SK-N-MC (cell line): ENCODE measurements around the gene TNPO1.

Experiments used
- DNase-seq: peaks from one replicate; pipeline ENCODE4 v3.0.0-alpha.2; 2011; ENCODE audit warnings: low read depth, low spot score
- H3K27ac ChIP-seq: fragments of 200-600 bp; sonication (generic); 2 replicates; pipeline ENCODE4 v1.5.1; 2016; ENCODE audit warnings: mixed run types
- H3K36me3 ChIP-seq: fragments of 200-600 bp; sonication (generic); 2 replicates; pipeline ENCODE4 v1.6.1; 2017; ENCODE audit warnings: antibody characterized with exemption, low read length, mixed read lengths; ENCODE audit not compliant: insufficient read depth
- H3K4me3 ChIP-seq: fragments of 200-600 bp; sonication (generic); 2 replicates; pipeline ENCODE4 v1.5.1; 2016
- H3K9ac ChIP-seq: fragments of 200-600 bp; sonication (generic); 2 replicates; pipeline ENCODE4 v1.8.0; 2017; ENCODE audit warnings: mixed run types, mixed read lengths; ENCODE audit not compliant: insufficient read length
- H3K9me3 ChIP-seq: fragments of 200-600 bp; sonication (generic); 2 replicates; pipeline ENCODE4 v1.6.1; 2017; ENCODE audit warnings: low read depth, mild to moderate bottlenecking, antibody characterized with exemption, low read length, moderate library complexity, mixed read lengths
- EZH2 ChIP-seq: fragments of 200-600 bp; sonication (generic); IDR thresholded peaks from one replicate; pipeline ENCODE4 v1.6.1; 2017; ENCODE audit warnings: antibody characterized with exemption
- FOXP2 ChIP-seq: optimal IDR thresholded peaks from 2 replicates; pipeline ENCODE3; 2011; ENCODE audit warnings: mild to moderate bottlenecking, moderate library complexity; ENCODE audit not compliant: insufficient read depth; ENCODE audit errors: extremely low read length, control extremely low read depth
- POLR2AphosphoS5 ChIP-seq: IDR thresholded peaks from 2 replicates; pipeline ENCODE4 v1.6.1; 2012; ENCODE audit warnings: mild to moderate bottlenecking, low read depth, low read length, borderline replicate concordance

The TNPO1 gene

DNA sequence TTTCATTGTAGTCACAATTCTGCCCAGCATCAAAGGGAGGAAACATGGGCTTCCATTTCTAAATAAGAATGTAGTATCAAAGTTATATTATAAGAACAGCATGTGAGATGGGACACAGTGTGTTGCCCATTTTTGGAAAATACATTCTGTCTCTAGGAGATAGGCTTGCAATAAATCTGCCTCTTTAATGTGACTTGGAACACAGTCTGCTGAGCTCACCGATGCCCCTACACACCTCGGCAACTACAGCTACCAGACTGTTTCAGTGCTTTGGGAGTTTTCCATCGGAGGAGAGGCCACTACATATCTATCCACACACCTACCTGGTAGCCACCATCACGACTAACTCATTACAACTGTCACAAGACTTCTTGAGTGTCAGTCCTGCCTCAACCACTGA is 120.4 kb downstream of the TNPO1 start:
- Histone ChIP-seq H3K27ac (no peak overlapping the region), H3K4me3 (no peak overlapping the region), H3K36me3 (no peaks in the 10 kb centered on the region), H3K9me3 (no peaks in the 10 kb centered on the region), H3K9ac (no peak overlapping the region)
- TF ChIP-seq FOXP2 (no peak), POLR2AphosphoS5 (no peak), EZH2 (no peak)
- DNase-seq: no peak

DNA sequence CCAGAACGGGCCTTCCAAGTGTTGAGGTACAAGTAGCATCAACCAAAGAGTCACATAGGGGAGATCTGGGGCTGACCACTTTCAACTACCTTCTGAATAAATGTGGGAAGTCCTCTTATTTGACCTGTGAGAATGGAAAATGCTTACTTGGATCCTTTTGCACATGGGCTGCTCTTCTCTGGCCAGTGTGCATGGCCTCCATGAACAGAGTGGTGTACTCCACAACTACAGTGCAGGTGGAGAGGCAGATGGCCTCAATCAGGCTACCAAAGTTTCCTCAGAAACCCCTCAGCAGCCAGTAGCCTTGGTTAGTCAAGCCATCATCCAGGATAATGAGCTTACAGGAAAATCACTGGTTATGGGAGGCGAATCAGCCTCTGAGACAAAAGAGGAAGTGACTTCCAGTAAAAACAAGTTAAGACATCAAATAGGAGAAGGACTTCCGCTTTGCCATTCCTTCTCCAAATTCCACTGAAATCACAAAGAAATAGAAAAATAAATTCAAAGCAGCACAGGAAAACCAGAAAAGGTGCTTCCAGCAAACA is 121.1 kb downstream of the TNPO1 start:
- no peaks in the 10 kb centered on the region for H3K9me3 ChIP-seq
- no peak for TF ChIP-seq POLR2AphosphoS5
- TF ChIP-seq FOXP2: no peak
- TF ChIP-seq EZH2: no peak
- no peak overlapping the region for H3K9ac ChIP-seq
- no peak for DNase-seq
- H3K27ac ChIP-seq: no peak overlapping the region
- H3K36me3 ChIP-seq: no peaks in the 10 kb centered on the region
- H3K4me3 ChIP-seq: no peak overlapping the region

DNA sequence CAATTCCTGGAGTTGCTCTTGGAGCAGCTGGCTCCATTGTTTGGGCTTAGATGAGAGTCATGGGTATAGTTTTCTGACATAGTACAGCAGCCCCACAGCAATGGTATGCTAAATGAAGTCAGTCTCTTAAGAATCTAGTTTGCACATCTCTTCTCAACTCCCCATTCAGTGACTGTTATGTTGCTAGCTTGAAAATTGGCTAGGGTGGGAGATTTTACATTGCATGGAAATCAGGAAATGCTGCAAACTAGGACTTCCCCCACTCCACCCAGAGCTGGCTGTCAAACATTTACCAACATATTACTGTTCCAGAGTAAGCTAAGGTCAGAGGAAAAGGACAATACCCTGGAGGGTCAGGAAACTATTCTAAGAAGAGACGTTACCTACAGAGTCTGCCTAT is 121.7 kb downstream of the TNPO1 start:
- Histone ChIP-seq H3K4me3 (no peak overlapping the region), H3K9me3 (no peaks in the 10 kb centered on the region), H3K27ac (no peak overlapping the region), H3K36me3 (no peaks in the 10 kb centered on the region), H3K9ac (no peak overlapping the region)
- no peak for TF ChIP-seq EZH2
- DNase-seq: no peak

DNA sequence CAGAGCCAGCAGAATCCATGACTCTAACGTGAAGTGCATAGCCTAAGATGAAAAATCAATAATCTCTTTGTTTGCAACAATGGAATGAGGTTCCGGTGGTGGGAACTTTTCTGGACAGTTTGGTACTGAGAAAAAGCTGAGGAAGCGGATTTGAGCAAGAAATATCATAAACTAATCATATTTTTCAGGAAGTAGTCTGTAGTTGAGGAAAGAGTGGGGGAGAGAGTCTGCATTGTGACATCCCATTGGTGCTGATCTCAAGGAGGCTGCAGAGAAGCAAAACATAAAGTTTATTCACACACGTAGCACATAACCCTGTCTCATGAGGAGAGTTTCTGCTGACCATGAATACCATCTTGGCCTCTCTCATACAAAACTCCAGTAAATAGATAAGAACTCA is 123.6 kb downstream of the TNPO1 start:
- Histone ChIP-seq H3K4me3 (peak overlapping the region; percentile 34; the same call in 1 of the 2 replicates), H3K27ac (peak overlapping the region; percentile 53; the same call in 1 of the 2 replicates), H3K9ac (no peak overlapping the region), H3K36me3 (no peaks in the 10 kb centered on the region), H3K9me3 (no peaks in the 10 kb centered on the region)
- DNase-seq: no peak
- TF ChIP-seq FOXP2 (no peak), EZH2 (no peak), POLR2AphosphoS5 (no peak)

DNA sequence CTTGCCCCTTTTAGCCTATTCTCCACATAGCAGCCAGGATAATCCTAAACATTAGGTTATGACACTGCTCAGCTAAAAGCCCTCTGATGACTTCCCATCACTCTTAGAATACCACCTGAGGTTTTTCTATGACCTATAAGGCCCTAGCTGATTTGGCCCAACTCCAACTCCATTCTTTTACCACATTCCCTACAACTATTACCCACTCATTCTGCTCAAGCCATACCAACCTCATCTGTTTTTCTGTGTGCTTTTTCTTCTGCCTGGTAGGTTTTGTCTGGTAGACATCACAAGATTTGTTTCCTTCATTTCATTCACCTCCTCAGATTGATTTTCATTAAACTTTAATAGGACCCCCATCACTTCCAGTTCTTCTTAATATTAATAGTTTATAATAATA is 126.8 kb downstream of the TNPO1 start:
- no peak for TF ChIP-seq POLR2AphosphoS5
- no peak overlapping the region for H3K27ac ChIP-seq
- H3K9me3 ChIP-seq: no peaks in the 10 kb centered on the region
- no peak for DNase-seq
- no peak overlapping the region for H3K9ac ChIP-seq
- no peak overlapping the region for H3K4me3 ChIP-seq
- H3K36me3 ChIP-seq: no peaks in the 10 kb centered on the region

DNA sequence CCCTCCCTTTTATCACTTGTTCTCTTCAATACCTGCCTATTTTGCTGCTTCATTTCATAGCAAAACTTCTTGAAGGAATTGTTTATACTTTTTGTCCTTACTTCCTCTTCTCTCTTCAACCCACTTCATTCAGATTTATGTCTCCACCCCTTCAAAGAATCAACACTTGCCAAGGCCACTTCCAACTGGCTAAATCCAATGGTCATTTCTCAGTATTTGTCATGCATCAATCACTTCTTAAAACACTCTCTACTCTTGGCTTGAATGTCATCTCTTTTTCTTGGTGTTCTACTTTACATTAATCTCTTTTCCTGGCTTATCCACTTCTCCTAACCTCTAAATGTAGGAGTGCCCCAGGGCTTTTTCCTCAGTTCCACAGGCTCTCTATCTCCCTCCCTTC is 131.0 kb downstream of the TNPO1 start:
- no peak for DNase-seq
- TF ChIP-seq EZH2 (no peak), FOXP2 (no peak), POLR2AphosphoS5 (no peak)
- Histone ChIP-seq H3K36me3 (no peaks in the 10 kb centered on the region), H3K9ac (no peak overlapping the region), H3K9me3 (no peaks in the 10 kb centered on the region), H3K27ac (no peak overlapping the region), H3K4me3 (no peak overlapping the region)

DNA sequence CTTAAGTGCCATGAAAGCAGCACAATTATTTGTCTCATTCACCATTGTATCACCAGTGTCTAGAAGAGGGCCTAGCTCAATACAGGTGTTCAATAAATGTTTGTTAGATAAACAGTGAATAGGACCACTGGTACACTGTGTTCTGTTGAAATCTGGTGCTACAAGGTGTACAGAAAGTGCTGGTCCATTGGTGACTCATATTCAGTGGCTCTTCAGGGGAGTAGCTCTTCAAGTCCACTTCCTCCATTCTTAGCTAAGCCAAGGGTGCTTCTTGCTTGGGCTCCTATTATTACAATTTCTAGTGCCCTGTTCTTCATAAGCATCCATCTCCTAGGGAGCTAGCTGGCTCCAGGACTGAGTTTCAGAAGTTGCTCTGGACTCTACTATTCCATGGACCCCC is 133.0 kb downstream of the TNPO1 start:
- H3K9ac ChIP-seq: no peak overlapping the region
- H3K4me3 ChIP-seq: no peak overlapping the region
- DNase-seq: no peak
- no peak overlapping the region for H3K27ac ChIP-seq
- no peaks in the 10 kb centered on the region for H3K9me3 ChIP-seq
- no peaks in the 10 kb centered on the region for H3K36me3 ChIP-seq
- TF ChIP-seq POLR2AphosphoS5 (no peak), FOXP2 (no peak), EZH2 (no peak)

DNA sequence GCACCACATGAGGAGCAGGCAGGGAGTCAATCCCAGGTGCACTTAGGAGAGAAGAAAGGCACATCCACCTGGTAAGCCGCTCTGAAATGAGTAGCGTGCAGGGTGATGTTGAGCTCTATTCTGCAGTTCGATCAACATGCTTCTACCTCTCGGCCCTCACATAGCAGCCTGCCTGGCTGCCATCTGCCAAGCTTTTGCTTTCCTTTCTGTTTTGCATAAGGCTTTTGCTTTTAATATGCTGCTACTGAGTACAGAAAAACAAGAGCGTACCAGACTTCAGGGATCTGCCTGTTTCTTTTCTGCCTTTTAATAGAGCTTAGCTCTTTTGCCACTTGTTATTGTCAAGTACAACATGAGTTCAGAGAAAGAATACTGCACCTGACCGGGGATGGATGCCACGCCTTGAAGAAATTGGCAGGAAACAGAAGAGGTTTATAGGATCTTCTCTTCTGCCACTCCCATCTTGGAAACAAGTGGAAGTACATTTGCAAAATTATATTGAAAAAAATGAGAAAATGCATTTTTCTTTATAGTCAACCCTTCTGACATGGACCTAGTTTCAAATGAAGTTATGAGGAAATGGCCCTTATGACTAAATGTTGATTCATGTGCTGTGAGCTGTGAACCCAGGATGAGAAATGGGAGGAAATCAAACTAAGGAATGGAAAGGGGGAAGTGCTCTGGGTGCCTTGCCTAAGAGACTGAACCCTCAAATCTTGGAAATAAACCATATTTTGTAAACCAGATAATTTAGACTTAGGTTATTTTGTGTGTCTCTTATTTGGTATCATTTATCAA is 135.4 kb downstream of the TNPO1 start:
- no peaks in the 10 kb centered on the region for H3K36me3 ChIP-seq
- H3K9ac ChIP-seq: no peak overlapping the region
- no peak for TF ChIP-seq POLR2AphosphoS5
- TF ChIP-seq FOXP2: no peak
- no peak for TF ChIP-seq EZH2
- no peak for DNase-seq
- H3K9me3 ChIP-seq: no peaks in the 10 kb centered on the region
- no peak overlapping the region for H3K27ac ChIP-seq
- H3K4me3 ChIP-seq: no peak overlapping the region

DNA sequence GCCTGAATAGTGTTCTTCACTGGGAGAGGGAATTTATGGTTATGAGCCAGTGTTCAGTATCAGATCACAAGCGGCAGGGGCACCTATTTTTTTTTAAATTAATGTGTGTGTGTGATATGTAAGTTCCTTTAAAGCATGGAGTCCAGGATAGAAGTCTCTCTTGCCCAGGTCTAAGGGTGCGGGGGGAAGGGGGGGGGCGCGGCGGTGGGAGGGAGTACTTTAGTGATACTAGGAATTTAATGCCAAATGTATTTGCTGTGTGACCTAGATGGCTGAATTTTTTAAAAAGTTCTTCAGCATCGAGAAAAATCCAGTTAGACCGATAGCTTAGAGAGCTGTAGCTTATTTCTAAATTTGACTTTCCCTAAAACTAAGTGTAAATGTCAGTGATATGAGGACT is 137.9 kb downstream of the TNPO1 start:
- TF ChIP-seq FOXP2 (no peak), EZH2 (no peak), POLR2AphosphoS5 (no peak)
- Histone ChIP-seq H3K9me3 (no peaks in the 10 kb centered on the region), H3K36me3 (no peaks in the 10 kb centered on the region), H3K4me3 (no peak overlapping the region), H3K27ac (no peak overlapping the region), H3K9ac (no peak overlapping the region)
- DNase-seq: no peak
